Psoas muscle (tissue), 8 donors: Measurements from ENCODE around the gene KIF6. TPM values are rescaled to one million over a fixed set of nuclear protein-coding genes. Genes with fewer than 3 reads are reported as not detected.

ENCODE experiments used
- ATAC-seq, 4 donors: fragments of 200-7000 bp; cut with Tn5 transposase; one replicate each; pipeline ENCODE4 v1.9.1; 2020; ENCODE audit warnings: moderate library complexity in 3 of 4, mild to moderate bottlenecking in 2 of 4
- DNase-seq, 2 donors: peaks; one replicate each; pipeline ENCODE4 v3.0.0-alpha.2; 2020
- H3K27ac ChIP-seq: fragments of 200-600 bp; one replicate; pipeline ENCODE4 v1.8.0; 2022
- H3K27me3 ChIP-seq, 3 donors: fragments of 200-600 bp in 1 of 3; one replicate each; pipeline versions ENCODE4 v1.6.1 to v1.8.0; 2013 to 2022; ENCODE audit warnings: low read length in 2 of 3, mild to moderate bottlenecking in 2 of 3, moderate library complexity in 1 of 3; ENCODE audit not compliant: insufficient read depth in 3 of 3
- H3K36me3 ChIP-seq, 2 donors: fragments of 200-600 bp in 1 of 2; one replicate each; pipeline versions ENCODE4 v1.6.1 to v1.8.0; 2013 to 2022; ENCODE audit warnings: low read depth in 1 of 2, mild to moderate bottlenecking in 1 of 2, moderate library complexity in 1 of 2; ENCODE audit not compliant: insufficient read depth in 1 of 2
- H3K4me1 ChIP-seq: fragments of 200-600 bp; one replicate; pipeline ENCODE4 v1.8.0; 2022
- H3K4me3 ChIP-seq: fragments of 200-600 bp; one replicate; pipeline ENCODE4 v1.8.0; 2022; ENCODE audit warnings: mild to moderate bottlenecking
- H3K9me3 ChIP-seq: fragments of 200-600 bp; one replicate; pipeline ENCODE4 v1.8.0; 2022
- CTCF ChIP-seq: fragments of 200-600 bp; IDR thresholded peaks from one replicate; pipeline ENCODE4 v1.8.0; 2022; ENCODE audit warnings: antibody characterized with exemption
- WGBS, 3 donors: extraction: QIAGEN DNeasy Blood & Tissue Kit; methylation state at CpG; one replicate each; pipeline versions ENCODE4 v1.1.6 to v1.1.7; 2013; 5-methylcytosine and 5-hydroxymethylcytosine counted together
- intact Hi-C, 2 donors: fragments of 100-400 bp; cut with DNase I; formaldehyde crosslinking; loops; one replicate each; pipeline versions ENCODE4 v1.11.0 to v1.14.2; 2022
- polyA plus RNA-seq, 3 donors: library from polyadenylated mRNA; stranded (reverse); fragments of 200-250 nt; gene quantifications; one replicate each; pipeline ENCODE4 v1.2.3, GENCODE V29; 2013
- total RNA-seq, 4 donors: library from RNA; stranded (reverse); fragmentation: NEBNext Ultra II Directional in 2 of 4; extraction: Animal tissue kit (Norgen Biotek cat#: 25700) in 2 of 4; gene quantifications; one replicate each; pipeline versions ENCODE4 v1.2.1 to v1.2.4, GENCODE V29; 2021 to 2023
- donor health status: healthy with polysubstance abuse.
- donor health status: DM: no; HTN: no; CAD: no; lungs with moderate emphysema.
- donor health status: Bipolar disorder and iron deficiency.
- donor health status: healthy.
- donor health status: DM: yes; HTN: yes; CAD: no.
- donor health status: DM: no; HTN: no; CAD: no.
- donor health status: DM: no; HTN: no; CAD: no.
- donor health status: DM: yes; HTN: yes; CAD: no.

The KIF6 gene
- total and polyA plus RNA-seq, 7 donors, result 0.03 to 0.17 (median 0.09) TPM; not detected in 2

- 74 to 80% (median 75%) methylated on average over 5 of the region's 5 CpGs for WGBS, 3 donors
- no peaks in the 10 kb centered on the region for H3K36me3 ChIP-seq
- no peak overlapping the region for H3K27ac ChIP-seq
- H3K9me3 ChIP-seq, result no peaks in the 10 kb centered on the region
- no peak for DNase-seq
- H3K27me3 ChIP-seq, result no peaks in the 10 kb centered on the region
- no peak for TF ChIP-seq CTCF
- no peak for ATAC-seq
- intact Hi-C loops, result no loop called here
- H3K4me3 ChIP-seq, result no peak overlapping the region
- H3K4me1 ChIP-seq, result no peaks in the 10 kb centered on the region
Measured at GRCh38 chr6:39471954-39472659, 253.1 kb downstream of the KIF6 start.

- intact Hi-C loops, result no loop called here
- H3K9me3 ChIP-seq, result no peaks in the 10 kb centered on the region
- 52 to 61% (median 59%) methylated on average over 3 of the region's 3 CpGs for WGBS, 3 donors
Measured at GRCh38 chr6:39470506-39470905, 254.7 kb downstream of the KIF6 start.

GRCh38 chr6:39468385-39468784 lies 256.8 kb downstream of the KIF6 start:
- H3K4me3 ChIP-seq, result no peak overlapping the region
- no peak for TF ChIP-seq CTCF
- intact Hi-C loops, result no loop called here

More at GRCh38 chr6:39470506-39470905, 254.7 kb downstream of the KIF6 start:
- TF ChIP-seq CTCF, result no peak
- H3K4me3 ChIP-seq, result no peak overlapping the region
- DNase-seq, result no peak
- no peak for ATAC-seq
- no peaks in the 10 kb centered on the region for H3K27me3 ChIP-seq
- no peak overlapping the region for H3K27ac ChIP-seq
- H3K4me1 ChIP-seq, result no peaks in the 10 kb centered on the region
- no peaks in the 10 kb centered on the region for H3K36me3 ChIP-seq

GRCh38 chr6:39466631-39467030 lies 258.6 kb downstream of the KIF6 start:
- intact Hi-C loops, result no loop called here
- H3K4me1 ChIP-seq, result no peaks in the 10 kb centered on the region
- no peak overlapping the region for H3K4me3 ChIP-seq
- 13 to 30% (median 20%) methylated on average over 1 of the region's 1 CpG for whole genome bisulfite sequencing, 3 donors
- H3K36me3 ChIP-seq, result no peaks in the 10 kb centered on the region
- H3K9me3 ChIP-seq, result no peaks in the 10 kb centered on the region
- DNase-seq (no peak), ATAC-seq (no peak)
- TF ChIP-seq CTCF, result no peak
- H3K27ac ChIP-seq, result no peak overlapping the region
- H3K27me3 ChIP-seq, result no peaks in the 10 kb centered on the region

More at GRCh38 chr6:39468385-39468784, 256.8 kb downstream of the KIF6 start:
- H3K9me3 ChIP-seq, result no peaks in the 10 kb centered on the region
- no peaks in the 10 kb centered on the region for H3K36me3 ChIP-seq
- ATAC-seq, result no peak
- H3K27ac ChIP-seq, result no peak overlapping the region
- no peaks in the 10 kb centered on the region for H3K27me3 ChIP-seq
- no peaks in the 10 kb centered on the region for H3K4me1 ChIP-seq
- 60 to 70% (median 66%) methylated on average over 1 of the region's 1 CpG for WGBS, 3 donors
- DNase-seq, result no peak

- Histone ChIP-seq H3K4me1 (no peaks in the 10 kb centered on the region), H3K4me3 (no peak overlapping the region), H3K36me3 (no peaks in the 10 kb centered on the region), H3K9me3 (no peaks in the 10 kb centered on the region), H3K27ac (no peak overlapping the region), H3K27me3 (no peaks in the 10 kb centered on the region)
- no peak for ATAC-seq
- no peak for DNase-seq
- 25 to 42% (median 37%) methylated on average over 1 of the region's 1 CpG for WGBS, 3 donors
- intact Hi-C loops, result no loop called here
- no peak for TF ChIP-seq CTCF
Measured at GRCh38 chr6:39465539-39465938, 259.7 kb downstream of the KIF6 start.
